GM18508 (cell line): ENCODE measurements around the gene CHRM2.

Experiments
- ATAC-seq: cut with Tn5 transposase; IDR thresholded peaks from one replicate; pipeline ENCODE4 v1.9.1; 2021; ENCODE audit warnings: moderate number of reproducible peaks; ENCODE audit not compliant: insufficient read depth, unreplicated experiment

The CHRM2 gene

DNA sequence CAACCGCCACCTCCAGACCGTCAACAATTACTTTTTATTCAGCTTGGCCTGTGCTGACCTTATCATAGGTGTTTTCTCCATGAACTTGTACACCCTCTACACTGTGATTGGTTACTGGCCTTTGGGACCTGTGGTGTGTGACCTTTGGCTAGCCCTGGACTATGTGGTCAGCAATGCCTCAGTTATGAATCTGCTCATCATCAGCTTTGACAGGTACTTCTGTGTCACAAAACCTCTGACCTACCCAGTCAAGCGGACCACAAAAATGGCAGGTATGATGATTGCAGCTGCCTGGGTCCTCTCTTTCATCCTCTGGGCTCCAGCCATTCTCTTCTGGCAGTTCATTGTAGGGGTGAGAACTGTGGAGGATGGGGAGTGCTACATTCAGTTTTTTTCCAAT, 146.6 kb downstream of the CHRM2 start:
- no peak for ATAC-seq

DNA sequence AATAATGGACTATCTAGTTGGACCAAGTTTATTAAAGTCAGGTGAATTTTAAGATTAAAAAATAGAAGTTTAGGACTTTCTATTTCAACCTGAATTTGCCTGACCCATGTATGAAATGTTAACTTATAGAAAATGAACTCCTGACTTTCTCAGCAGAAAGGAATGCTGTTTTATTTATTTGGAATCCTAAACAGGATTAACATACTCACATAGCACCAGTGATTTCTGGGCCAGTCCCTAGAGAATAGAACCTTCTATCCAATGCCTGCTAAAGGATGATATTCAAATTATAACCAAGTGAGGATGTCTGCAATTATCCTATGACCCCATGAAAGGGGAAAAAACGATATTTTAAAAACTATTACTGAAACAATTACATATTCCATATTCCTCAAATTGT, 148.8 kb downstream of the CHRM2 start:
- no peak for ATAC-seq

GRCh38 chr7:137018468-137018867, 150.0 kb downstream of the CHRM2 start:
- no peak for ATAC-seq

DNA sequence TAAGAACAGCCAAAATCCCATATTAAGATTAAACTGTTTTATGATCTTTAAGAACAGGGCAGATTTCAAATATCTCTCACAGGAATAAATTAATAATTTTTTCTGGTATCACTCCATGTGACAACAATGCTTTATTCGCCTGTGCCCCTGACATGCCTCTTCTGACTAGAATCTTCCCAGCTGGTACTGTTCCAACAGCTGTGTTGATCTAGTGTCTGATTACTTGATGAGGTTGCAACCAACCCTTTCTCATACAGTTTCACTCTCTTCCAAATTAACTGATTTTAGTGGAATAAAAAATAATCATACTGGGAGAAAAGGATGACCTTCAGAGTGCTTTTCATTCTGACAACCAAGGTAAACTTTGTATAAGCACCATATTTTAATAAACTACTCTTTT, 151.9 kb downstream of the CHRM2 start:
- ATAC-seq, result no peak

- ATAC-seq, result no peak
Measured at GRCh38 chr7:137025469-137026175, 157.2 kb downstream of the CHRM2 start.

GRCh38 chr7:137026176-137026500, 157.7 kb downstream of the CHRM2 start:
- ATAC-seq, result no peak

- no peak for ATAC-seq
Measured at GRCh38 chr7:137032436-137032835, 164.0 kb downstream of the CHRM2 start.

DNA sequence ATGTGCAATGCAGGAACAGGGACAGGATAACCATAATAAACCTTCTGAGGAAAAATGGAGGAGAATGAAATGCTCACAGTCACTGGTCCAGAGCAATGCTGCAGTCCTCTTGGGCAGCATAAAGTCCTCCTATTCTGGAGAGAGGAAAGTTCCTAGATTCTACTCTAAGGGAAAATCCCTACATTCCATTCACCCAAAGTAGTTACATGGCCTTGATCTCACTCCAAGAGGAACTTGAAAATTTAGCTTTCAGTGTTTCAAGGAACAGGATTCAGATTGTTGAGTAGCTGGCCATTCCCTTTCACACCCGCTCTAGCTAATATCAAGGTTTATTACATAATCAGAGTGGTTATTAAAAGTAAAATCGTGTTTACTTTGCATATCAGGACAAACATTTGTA, 168.3 kb downstream of the CHRM2 start:
- no peak for ATAC-seq

DNA sequence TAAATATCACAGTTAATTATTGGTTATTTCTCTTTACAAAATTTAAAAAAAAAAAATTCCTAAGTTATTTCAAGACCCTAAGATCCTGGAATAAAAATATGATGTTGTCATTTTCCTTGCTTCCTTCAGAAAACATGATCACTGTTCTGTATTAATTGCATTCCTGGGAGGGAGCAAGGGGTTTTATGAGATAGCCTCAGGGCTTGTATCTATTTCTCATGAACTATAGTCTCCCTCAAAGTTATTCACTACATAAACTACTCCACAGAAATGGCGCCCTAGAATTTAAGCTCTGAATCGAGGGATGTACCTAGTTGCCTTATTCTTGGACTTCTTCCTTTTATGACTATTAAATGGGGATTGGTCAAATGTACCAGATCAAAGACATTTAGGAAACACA, 170.3 kb downstream of the CHRM2 start:
- ATAC-seq, result no peak

- ATAC-seq, result no peak
Measured at GRCh38 chr7:137040745-137041144, 172.3 kb downstream of the CHRM2 start.

DNA sequence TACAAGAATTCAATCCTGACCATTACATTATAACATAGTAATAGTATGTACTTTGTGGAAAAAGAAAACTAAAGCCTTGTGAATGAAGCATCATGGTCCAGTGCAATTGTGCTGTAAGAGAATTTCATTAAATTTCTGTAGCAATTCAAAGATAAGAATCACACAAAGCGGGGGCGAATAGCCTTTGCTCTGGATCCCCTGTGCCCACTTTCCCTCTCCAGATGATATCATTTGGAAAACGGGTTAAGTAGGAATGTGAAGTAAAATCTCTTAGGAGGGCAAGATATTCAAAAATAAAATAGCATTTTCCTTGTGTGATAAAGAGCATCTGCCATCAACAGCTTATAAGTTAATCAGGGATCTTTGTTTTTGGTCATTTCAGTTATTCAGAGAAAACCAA, 177.1 kb downstream of the CHRM2 start:
- ATAC-seq, result no peak

DNA sequence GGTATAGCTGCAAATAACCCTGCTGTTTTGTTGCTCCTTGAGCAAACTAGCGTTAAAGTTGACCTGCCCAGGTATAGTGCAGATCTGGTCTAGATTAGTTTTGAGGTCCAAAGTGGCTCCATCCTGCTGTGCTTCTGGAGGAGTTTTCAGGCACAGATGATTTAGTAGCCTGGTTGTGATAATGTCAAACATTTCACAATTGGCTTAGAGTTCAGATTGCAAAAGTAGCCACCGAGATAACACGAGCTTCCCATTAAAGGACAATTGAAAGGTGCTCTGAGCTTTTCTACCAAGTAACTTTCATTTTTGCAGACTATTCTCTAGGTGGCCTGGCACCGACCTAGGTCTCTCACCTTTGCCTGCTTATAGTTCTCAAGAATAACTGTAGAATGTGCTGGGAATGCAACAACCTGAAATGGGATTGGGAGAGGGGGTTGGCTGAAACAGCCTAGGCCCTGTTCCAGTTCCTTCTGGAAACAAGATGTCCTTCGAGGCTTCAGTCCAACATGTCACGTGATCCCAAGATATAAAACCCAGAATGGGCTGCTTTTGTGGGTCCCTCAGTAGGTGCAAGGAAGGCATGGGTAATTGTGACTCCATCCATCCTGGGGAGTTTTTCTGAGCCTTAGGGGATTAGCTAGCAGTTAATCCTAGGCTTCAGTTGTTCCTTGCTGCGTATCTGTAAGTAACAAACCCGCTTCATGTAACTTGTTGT, 201.0 kb downstream of the CHRM2 start:
- ATAC-seq, result no peak
